Measurements from ENCODE around the gene ST6GALNAC6. TPM values are rescaled to one million over a fixed set of nuclear protein-coding genes. Genes with fewer than 3 reads are reported as not detected.

Gene ST6GALNAC6
- total RNA-seq, 4 donors from 2014 or later: 50.5 to 72.9 (median 65.6) TPM

GRCh38 chr9:127857278-127857677 is 42.1 kb downstream of the ST6GALNAC6 start:
- TF ChIP-seq POLR2A (IDR thresholded peaks at IDR 0.05) (no peak), CTCF (IDR thresholded peaks at IDR 0.05) (no peak)
- 69 to 72% methylated on average over 4 of the region's 4 CpGs for WGBS, 2 donors
- intact Hi-C loops (cut with DNase I; ENCODE audit: low total_unique reads): no loop called here
- no peak for DNase-seq (ENCODE audit: low spot score in 2 of 2)
- no peak overlapping the region for H3K4me3 ChIP-seq (ENCODE audit: low read depth, poor library complexity, severe bottlenecking)

GRCh38 chr9:127856729-127857116 is 42.7 kb downstream of the ST6GALNAC6 start:
- 85 to 93% methylated on average over 8 of the region's 8 CpGs for WGBS, 2 donors
- no peak overlapping the region for H3K4me3 ChIP-seq (ENCODE audit: low read depth, poor library complexity, severe bottlenecking)
- TF ChIP-seq CTCF (IDR thresholded peaks at IDR 0.05) (no peak), POLR2A (IDR thresholded peaks at IDR 0.05) (no peak)
- intact Hi-C loops (cut with DNase I; ENCODE audit: low total_unique reads): no loop called here
- DNase-seq (ENCODE audit: low spot score in 2 of 2): no peak

GRCh38 chr9:127856094-127856728 is 43.2 kb downstream of the ST6GALNAC6 start:
- intact Hi-C loops (cut with DNase I; ENCODE audit: low total_unique reads): no loop called here
- WGBS, 2 donors: 69 to 75% methylated on average over 8 to 11 of the region's 11 CpGs
- TF ChIP-seq POLR2A (IDR thresholded peaks at IDR 0.05) (no peak), CTCF (IDR thresholded peaks at IDR 0.05) (no peak)
- DNase-seq (ENCODE audit: low spot score in 2 of 2): no peak
- H3K4me3 ChIP-seq (ENCODE audit: low read depth, poor library complexity, severe bottlenecking): no peak overlapping the region

GRCh38 chr9:127855522-127855921 is 43.9 kb downstream of the ST6GALNAC6 start:
- 91 to 94% methylated on average over 5 of the region's 5 CpGs for WGBS, 2 donors
- TF ChIP-seq POLR2A (IDR thresholded peaks at IDR 0.05) (no peak), CTCF (IDR thresholded peaks at IDR 0.05) (no peak)
- H3K4me3 ChIP-seq (ENCODE audit: low read depth, poor library complexity, severe bottlenecking): no peak overlapping the region
- intact Hi-C loops (cut with DNase I; ENCODE audit: low total_unique reads): no loop called here
- no peak for DNase-seq (ENCODE audit: low spot score in 2 of 2)

- intact Hi-C loops (cut with DNase I; ENCODE audit: low total_unique reads): no loop called here
- H3K4me3 ChIP-seq (ENCODE audit: low read depth, poor library complexity, severe bottlenecking): no peak overlapping the region
- TF ChIP-seq CTCF (IDR thresholded peaks at IDR 0.05) (no peak), POLR2A (IDR thresholded peaks at IDR 0.05) (no peak)
- WGBS, 2 donors: 68% methylated on average over 11 of the region's 11 CpGs
- no peak for DNase-seq (ENCODE audit: low spot score in 2 of 2)
Observed at GRCh38 chr9:127854960-127855359, 44.4 kb downstream of the ST6GALNAC6 start.

Data from lower leg skin (tissue), 4 donors.